SK-N-SH treated with all-trans-retinoic acid at 6 μM for 48 hours (cell line): Measurements from ENCODE around the gene F13B.

Source experiments
- ATAC-seq: fragments of 200-7000 bp; cut with Tn5 transposase; 3 replicates; pipeline ENCODE4 v1.9.1; 2020; ENCODE audit warnings: mild to moderate bottlenecking, moderate library complexity
- ARNTL ChIP-seq: fragments of 450-650 bp; formaldehyde crosslinking; IDR thresholded peaks from 2 replicates; pipeline ENCODE4 v1.5.0; 2020; ENCODE audit warnings: low read depth, mild to moderate bottlenecking, moderate library complexity, borderline replicate concordance
- BACH2 ChIP-seq: fragments of 250-450 bp; sonication (Bioruptor Pico); IDR thresholded peaks from 2 replicates; pipeline ENCODE4 v1.9.0; 2021; ENCODE audit warnings: mild to moderate bottlenecking, borderline replicate concordance
- ESRRG ChIP-seq: fragments of 250-450 bp; sonication (Bioruptor Pico); IDR thresholded peaks from 2 replicates; pipeline ENCODE4 v1.6.1; 2021; ENCODE audit warnings: mild to moderate bottlenecking
- GLIS3 ChIP-seq: fragments of 250-450 bp; sonication (Bioruptor Pico); IDR thresholded peaks from 2 replicates; pipeline ENCODE4 v1.5.0; 2020; ENCODE audit warnings: mild to moderate bottlenecking, moderate library complexity
- ISL1 ChIP-seq: fragments of 250-450 bp; sonication (Bioruptor Pico); IDR thresholded peaks from 2 replicates; pipeline ENCODE4 v2.1.2; 2022; ENCODE audit warnings: mild to moderate bottlenecking, moderate library complexity
- RARB ChIP-seq: fragments of 250-450 bp; sonication (Bioruptor Pico); IDR thresholded peaks from 2 replicates; pipeline ENCODE4 v1.8.0; 2021; ENCODE audit warnings: mild to moderate bottlenecking, moderate library complexity
- TCF4 ChIP-seq: fragments of 250-450 bp; sonication (Bioruptor Pico); IDR thresholded peaks from 2 replicates; pipeline ENCODE4 v1.8.0; 2021; ENCODE audit warnings: mild to moderate bottlenecking, moderate library complexity, borderline replicate concordance
- TOX ChIP-seq: fragments of 250-450 bp; sonication (Bioruptor Pico); IDR thresholded peaks from 2 replicates; pipeline ENCODE4 v1.8.0; 2021; ENCODE audit warnings: mild to moderate bottlenecking, moderate library complexity, borderline replicate concordance
- ZNF565 ChIP-seq: fragments of 450-650 bp; formaldehyde crosslinking; conservative IDR thresholded peaks from 2 replicates; pipeline ENCODE4 v1.5.0; 2020; ENCODE audit warnings: low read depth, mild to moderate bottlenecking, moderate library complexity
- ZNF70 ChIP-seq: fragments of 450-650 bp; formaldehyde crosslinking; IDR thresholded peaks from 2 replicates; pipeline ENCODE4 v1.5.0; 2020; ENCODE audit warnings: mild to moderate bottlenecking, moderate library complexity
- ZNF8 ChIP-seq: fragments of 450-650 bp; formaldehyde crosslinking; IDR thresholded peaks from 2 replicates; pipeline ENCODE4 v1.5.0; 2020; ENCODE audit warnings: mild to moderate bottlenecking, moderate library complexity
- TF ChIP-seq, protein P1 (sequence below): fragments of 250-450 bp; sonication (Bioruptor Pico); IDR thresholded peaks from 2 replicates; pipeline ENCODE4 v1.5.0; 2020; ENCODE audit warnings: mild to moderate bottlenecking, moderate library complexity
- TF ChIP-seq, protein P2 (sequence below): fragments of 250-450 bp; sonication (Bioruptor Pico); IDR thresholded peaks from 2 replicates; pipeline ENCODE4 v1.8.0; 2020; ENCODE audit warnings: mild to moderate bottlenecking, moderate library complexity, borderline replicate concordance
- TF ChIP-seq, protein P3 (sequence below): fragments of 250-450 bp; sonication (Bioruptor Pico); IDR thresholded peaks from 2 replicates; pipeline ENCODE4 v1.5.1; 2020; ENCODE audit warnings: low read depth, mild to moderate bottlenecking, moderate library complexity
- TF ChIP-seq, protein P4 (sequence below): fragments of 250-450 bp; sonication (Bioruptor Pico); IDR thresholded peaks from 2 replicates; pipeline ENCODE4 v1.5.1; 2021; ENCODE audit warnings: mild to moderate bottlenecking, moderate library complexity

The F13B gene

DNA sequence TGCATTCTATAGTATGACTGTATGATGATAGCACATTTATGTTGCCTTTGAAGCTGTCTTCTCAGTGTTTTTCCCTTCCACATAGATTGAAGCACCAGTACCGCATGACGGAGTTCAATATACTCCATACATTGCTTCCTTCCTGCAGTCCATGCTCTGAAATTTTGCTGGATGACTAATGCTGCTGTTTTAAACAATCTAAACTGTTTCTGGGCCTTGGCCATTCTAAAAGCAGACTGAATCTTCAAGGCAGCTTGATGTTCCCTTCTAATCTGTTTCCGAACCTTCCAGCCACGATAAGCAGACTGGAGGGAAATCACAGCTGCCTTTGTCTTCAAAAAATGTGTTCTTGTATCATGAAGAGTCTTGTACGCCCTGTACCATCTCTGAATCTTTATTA, 36.2 kb upstream of the F13B start:
- ATAC-seq, result no peak
- no peak for TF ChIP-seq BACH2
- TF ChIP-seq ZNF8 (CRISPR knock-in tag), result no peak
- TF ChIP-seq, protein P1, sequence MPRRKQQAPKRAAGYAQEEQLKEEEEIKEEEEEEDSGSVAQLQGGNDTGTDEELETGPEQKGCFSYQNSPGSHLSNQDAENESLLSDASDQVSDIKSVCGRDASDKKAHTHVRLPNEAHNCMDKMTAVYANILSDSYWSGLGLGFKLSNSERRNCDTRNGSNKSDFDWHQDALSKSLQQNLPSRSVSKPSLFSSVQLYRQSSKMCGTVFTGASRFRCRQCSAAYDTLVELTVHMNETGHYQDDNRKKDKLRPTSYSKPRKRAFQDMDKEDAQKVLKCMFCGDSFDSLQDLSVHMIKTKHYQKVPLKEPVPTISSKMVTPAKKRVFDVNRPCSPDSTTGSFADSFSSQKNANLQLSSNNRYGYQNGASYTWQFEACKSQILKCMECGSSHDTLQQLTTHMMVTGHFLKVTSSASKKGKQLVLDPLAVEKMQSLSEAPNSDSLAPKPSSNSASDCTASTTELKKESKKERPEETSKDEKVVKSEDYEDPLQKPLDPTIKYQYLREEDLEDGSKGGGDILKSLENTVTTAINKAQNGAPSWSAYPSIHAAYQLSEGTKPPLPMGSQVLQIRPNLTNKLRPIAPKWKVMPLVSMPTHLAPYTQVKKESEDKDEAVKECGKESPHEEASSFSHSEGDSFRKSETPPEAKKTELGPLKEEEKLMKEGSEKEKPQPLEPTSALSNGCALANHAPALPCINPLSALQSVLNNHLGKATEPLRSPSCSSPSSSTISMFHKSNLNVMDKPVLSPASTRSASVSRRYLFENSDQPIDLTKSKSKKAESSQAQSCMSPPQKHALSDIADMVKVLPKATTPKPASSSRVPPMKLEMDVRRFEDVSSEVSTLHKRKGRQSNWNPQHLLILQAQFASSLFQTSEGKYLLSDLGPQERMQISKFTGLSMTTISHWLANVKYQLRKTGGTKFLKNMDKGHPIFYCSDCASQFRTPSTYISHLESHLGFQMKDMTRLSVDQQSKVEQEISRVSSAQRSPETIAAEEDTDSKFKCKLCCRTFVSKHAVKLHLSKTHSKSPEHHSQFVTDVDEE (CRISPR knock-in tag), result no peak
- no peak for TF ChIP-seq ZNF565 (CRISPR knock-in tag)
- TF ChIP-seq, protein P2, sequence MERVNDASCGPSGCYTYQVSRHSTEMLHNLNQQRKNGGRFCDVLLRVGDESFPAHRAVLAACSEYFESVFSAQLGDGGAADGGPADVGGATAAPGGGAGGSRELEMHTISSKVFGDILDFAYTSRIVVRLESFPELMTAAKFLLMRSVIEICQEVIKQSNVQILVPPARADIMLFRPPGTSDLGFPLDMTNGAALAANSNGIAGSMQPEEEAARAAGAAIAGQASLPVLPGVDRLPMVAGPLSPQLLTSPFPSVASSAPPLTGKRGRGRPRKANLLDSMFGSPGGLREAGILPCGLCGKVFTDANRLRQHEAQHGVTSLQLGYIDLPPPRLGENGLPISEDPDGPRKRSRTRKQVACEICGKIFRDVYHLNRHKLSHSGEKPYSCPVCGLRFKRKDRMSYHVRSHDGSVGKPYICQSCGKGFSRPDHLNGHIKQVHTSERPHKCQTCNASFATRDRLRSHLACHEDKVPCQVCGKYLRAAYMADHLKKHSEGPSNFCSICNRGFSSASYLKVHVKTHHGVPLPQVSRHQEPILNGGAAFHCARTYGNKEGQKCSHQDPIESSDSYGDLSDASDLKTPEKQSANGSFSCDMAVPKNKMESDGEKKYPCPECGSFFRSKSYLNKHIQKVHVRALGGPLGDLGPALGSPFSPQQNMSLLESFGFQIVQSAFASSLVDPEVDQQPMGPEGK (CRISPR knock-in tag), result no peak
- TF ChIP-seq, protein P3, sequence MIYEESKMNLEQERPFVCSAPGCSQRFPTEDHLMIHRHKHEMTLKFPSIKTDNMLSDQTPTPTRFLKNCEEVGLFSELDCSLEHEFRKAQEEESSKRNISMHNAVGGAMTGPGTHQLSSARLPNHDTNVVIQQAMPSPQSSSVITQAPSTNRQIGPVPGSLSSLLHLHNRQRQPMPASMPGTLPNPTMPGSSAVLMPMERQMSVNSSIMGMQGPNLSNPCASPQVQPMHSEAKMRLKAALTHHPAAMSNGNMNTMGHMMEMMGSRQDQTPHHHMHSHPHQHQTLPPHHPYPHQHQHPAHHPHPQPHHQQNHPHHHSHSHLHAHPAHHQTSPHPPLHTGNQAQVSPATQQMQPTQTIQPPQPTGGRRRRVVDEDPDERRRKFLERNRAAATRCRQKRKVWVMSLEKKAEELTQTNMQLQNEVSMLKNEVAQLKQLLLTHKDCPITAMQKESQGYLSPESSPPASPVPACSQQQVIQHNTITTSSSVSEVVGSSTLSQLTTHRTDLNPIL (CRISPR knock-in tag), result no peak
- TF ChIP-seq TCF4 (CRISPR knock-in tag), result no peak
- no peak for TF ChIP-seq ISL1 (CRISPR knock-in tag)
- TF ChIP-seq, protein P4, sequence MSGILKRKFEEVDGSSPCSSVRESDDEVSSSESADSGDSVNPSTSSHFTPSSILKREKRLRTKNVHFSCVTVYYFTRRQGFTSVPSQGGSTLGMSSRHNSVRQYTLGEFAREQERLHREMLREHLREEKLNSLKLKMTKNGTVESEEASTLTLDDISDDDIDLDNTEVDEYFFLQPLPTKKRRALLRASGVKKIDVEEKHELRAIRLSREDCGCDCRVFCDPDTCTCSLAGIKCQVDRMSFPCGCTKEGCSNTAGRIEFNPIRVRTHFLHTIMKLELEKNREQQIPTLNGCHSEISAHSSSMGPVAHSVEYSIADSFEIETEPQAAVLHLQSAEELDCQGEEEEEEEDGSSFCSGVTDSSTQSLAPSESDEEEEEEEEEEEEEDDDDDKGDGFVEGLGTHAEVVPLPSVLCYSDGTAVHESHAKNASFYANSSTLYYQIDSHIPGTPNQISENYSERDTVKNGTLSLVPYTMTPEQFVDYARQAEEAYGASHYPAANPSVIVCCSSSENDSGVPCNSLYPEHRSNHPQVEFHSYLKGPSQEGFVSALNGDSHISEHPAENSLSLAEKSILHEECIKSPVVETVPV, result no peak
- no peak for TF ChIP-seq ESRRG (CRISPR knock-in tag)
- TF ChIP-seq GLIS3 (CRISPR knock-in tag), result no peak

DNA sequence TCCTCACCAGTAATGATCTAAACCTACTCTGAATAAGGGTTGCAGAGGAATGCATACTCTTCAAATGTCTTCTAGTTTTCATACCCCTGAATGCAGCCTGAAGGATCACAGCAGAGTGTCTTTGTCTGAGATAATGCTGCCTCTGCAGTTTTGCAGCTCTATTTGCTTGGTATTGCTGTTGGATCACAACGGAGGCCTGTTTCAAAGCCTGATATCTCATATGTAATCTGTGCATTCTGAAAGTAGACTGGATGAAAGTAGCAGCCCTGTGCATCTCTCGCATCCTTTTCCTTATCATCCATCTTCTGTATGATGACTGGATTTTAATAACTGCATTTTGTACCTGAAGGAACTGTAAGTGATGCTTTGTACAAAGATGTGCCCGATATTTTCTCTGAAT, 34.9 kb upstream of the F13B start:
- ATAC-seq, result no peak; the same call in 1 of the 3 replicates

More for the DNA sequence above, 34.9 kb upstream of the F13B start:
- TF ChIP-seq, protein P2 (CRISPR knock-in tag), result no peak
- TF ChIP-seq BACH2 (no peak), ARNTL (no peak), TCF4 (CRISPR knock-in tag) (no peak), TOX (CRISPR knock-in tag) (no peak), RARB (CRISPR knock-in tag) (no peak), ZNF8 (CRISPR knock-in tag) (no peak), ZNF70 (CRISPR knock-in tag) (no peak)
- TF ChIP-seq, protein P1 (CRISPR knock-in tag), result no peak
